Skeletal muscle cell (primary cell): ENCODE results near the gene TMEM200B.
"Not testable (repeated sequence)": the region's sequence is repeated elsewhere in the genome, so short reads cannot be mapped to it uniquely, and the experiment has no call there.

ENCODE experiments used
- DNase-seq: peaks from one replicate; pipeline ENCODE4 v3.0.0-alpha.2; 2010; ENCODE audit warnings: low read depth
- H3K4me3 ChIP-seq: 2 replicates; pipeline ENCODE4 v1.5.1; 2011; ENCODE audit warnings: low read depth, mild to moderate bottlenecking, control low read depth, low read length, moderate library complexity

Gene TMEM200B

DNA sequence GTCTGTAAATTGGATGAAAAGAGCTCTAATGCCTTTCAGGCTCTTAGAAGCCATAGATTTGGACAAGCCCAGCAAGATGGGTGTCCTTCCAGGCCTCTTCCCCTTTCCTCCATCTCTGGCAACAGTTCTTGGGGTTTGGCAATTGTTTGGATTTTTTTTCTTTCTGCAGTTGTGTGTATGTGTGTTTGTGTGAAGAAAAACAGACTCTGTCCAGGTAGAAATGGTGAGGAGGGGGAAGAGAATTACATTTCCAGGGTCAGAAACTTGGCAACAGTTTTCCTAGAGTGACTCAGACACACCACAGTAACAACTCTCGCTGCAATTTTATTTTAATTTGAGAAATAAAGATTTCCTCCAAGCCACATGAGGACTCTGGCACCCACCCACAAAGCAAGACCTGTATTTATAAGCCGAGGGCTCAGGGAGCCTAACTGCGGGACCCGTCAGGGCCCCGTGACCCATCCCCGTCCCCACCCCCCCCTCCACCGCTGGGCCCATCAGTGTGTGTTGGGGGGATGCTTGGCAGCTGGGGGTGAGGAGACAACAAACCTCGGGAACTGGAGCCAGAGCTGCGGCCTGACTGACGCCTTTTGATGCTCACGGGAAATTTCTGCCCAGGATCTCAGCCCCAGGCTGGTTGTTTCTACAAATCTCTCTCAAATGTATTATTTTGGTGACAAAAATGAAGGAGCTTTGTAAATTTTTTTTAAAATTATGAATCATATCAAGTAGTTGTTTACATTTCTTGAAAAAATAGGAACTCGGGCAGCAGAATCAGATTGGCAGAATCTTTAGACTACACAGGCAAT, 4.4 kb downstream of the TMEM200B start:
- no peak overlapping the region for H3K4me3 ChIP-seq
- DNase-seq, result no peak

DNA sequence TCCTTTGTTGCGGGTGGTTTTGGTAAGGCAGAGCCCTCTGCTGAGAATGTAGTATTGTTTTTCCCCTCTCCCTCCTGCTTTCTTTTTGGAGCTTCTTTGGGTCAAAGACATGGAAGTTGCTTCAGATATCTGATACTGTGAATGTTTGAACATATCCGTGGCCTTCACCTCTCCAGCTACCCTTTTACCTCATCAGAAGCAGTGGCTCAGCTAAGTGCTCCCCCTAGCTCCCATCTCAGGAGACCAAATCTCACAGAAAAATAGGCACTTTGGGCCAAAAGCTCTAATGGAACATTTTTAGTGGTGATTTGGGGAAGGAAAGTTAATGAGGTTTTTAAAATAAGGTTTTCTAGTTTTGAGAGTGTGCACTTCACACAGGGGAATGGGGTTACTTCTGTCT, 6.3 kb downstream of the TMEM200B start:
- H3K4me3 ChIP-seq, result no peak overlapping the region
- no peak for DNase-seq

DNA sequence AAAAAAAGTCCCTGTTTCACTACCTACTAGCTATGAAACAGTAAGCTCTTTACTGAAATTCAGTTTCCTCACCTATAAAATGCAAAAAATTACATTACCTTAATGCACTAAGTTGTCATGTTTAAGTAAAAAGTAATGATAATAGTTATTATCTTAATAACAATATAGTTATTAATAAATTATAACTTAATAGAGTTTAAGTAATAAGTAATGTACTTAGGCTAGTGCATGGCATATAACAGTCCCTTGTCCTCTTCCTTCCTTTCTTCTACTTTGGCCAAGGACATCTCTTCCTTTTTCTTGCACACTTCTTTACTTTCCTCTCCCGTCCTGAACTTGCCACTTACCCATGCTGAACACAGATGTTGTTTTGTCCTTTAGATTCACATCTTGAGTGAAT, 9.0 kb downstream of the TMEM200B start:
- H3K4me3 ChIP-seq, result no peak overlapping the region
- DNase-seq, result no peak

DNA sequence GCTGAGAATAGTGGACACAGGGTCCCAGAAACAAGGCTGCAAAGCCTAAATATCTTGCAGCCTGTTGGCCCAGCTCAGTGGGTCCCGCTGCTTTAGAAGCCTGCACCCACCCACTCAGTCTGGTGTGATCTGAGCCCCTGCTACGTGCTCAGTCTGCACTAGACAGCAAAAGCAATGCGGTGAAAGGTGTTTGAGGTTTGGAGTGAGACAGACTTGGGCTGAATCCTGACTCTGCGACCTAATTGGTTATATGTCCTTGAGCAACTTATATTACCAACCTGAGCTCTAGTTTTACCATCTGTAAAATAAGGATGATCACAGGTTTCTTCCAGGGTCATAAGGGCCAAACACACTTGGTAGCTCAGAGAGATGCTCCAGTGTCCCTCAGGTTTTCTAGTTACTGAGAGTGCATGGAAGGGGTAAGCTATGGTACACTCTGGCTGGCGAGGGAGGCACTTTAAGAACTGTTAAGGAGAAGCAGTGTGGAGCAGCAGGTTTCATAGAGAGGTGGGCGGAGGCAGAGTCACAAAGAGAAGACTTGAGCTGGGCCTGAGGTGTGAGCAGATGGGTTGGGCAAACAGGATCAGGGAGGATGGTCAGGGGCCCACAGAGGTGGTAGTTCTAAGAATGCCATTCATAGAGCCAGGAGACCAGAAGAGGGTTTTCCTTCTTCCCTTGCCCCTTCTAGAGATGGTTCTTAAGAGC, 10.1 kb downstream of the TMEM200B start:
- DNase-seq, result no peak
- H3K4me3 ChIP-seq, result no peak overlapping the region

DNA sequence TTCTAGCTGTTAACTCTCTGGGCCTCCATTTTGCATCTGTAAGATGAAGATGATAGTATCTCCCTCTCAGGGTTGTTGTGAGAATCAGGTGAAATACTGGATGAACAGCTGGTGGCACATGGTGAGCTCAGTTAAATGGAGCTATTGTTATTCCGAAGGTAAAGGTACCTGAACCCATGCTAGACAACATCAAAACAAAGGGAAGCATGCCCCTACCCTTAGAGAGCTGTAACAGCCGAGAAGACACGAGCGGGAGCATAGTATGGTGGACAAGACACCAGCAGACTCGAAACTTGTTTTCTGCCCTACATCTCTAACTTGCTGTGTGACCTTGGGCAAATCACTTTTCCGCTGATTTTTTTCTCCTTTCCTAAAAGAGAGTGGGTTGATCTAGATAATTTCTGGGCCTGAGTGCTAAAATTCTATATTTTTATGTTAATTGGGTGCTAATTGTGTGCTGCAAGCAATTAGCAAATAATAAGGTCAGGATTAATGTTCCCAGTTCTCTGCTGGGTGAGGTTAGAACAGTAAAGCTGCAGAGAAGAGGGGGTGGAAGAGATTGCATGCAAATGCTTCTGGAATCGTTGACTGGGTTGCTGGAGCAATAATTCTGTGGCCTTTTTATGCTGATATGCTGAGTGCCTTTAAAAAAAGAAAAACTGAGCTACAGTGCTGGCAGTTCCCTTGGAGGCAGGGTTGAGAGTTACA, 10.8 kb downstream of the TMEM200B start:
- no peak overlapping the region for H3K4me3 ChIP-seq
- no peak for DNase-seq

DNA sequence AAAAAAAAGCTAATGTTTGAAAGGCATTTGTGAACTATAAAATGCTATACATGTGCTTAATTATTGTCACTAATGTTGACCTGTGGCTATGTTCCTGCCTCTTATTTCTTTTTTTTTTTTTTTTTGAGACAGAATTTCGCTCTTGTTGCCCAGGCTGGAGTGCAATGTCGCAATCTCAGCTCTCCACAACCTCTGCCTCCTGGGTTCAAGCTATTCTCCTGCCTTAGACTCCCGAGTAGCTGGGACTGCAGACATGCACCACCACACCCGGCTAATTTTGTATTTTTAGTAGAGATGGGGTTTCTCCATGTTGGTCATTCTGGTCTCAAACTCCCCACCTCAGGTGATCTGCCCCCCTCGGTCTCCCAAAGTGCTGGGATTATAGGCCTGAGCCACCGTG, 15.7 kb downstream of the TMEM200B start:
- not testable (repeated sequence) for H3K4me3 ChIP-seq, DNase-seq

DNA sequence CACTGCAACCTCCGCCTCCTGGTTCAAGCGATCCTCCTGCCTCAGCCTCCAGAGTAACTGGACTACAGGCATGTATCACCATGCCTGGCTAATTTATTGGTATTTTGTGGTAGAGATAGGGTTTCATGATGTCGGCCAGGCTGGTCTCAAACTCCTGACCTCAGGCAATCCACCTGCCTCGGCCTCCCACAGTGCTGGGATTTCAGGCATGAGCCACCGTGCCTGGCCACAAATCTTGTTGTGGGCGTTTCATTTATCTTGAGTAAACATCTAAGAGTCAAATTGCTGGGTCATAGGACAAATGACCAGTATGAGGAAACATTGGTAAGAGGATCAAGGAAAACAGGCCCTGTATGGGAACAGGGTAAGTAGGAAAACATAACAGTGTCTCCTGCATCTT, 17.9 kb downstream of the TMEM200B start:
- no peak for DNase-seq
- H3K4me3 ChIP-seq, result no peak overlapping the region

DNA sequence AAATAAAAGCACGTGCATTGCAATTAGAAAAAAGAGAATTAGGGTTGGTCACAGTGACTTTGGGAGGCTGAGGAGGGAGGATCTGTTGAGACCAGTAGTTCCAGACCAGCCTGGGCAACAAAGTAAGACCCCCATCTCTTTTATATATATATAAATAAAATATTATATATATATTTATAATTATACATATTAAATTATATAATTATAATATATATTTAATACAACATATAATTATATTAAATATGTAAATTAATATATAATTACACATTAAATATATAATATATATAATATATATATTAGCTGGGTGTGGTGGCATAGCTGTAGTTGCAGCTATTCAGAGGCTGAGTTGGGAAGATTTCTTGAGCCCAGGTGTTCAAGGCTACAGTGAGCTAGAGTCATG, 23.2 kb downstream of the TMEM200B start:
- DNase-seq, result no peak
- no peak overlapping the region for H3K4me3 ChIP-seq

DNA sequence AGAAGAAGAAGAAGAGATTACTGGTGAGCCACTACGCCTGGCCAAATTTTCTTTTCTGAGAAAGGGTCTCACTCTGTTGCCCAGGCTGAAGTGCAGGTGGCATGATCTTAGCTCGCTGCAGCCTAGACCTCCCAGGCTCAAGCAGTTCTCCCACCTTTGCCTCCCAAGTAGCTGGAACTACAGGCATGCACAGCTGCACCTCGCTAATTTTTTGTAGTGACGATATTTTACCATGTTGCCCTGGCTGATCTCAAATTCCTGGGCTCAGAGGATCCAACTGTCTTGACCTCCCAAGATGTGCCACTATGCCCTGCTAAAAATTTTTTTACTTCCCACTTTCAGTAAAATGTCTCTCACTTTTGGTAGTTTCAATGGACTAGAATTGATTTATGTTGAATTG, 24.4 kb downstream of the TMEM200B start:
- no peak for DNase-seq

DNA sequence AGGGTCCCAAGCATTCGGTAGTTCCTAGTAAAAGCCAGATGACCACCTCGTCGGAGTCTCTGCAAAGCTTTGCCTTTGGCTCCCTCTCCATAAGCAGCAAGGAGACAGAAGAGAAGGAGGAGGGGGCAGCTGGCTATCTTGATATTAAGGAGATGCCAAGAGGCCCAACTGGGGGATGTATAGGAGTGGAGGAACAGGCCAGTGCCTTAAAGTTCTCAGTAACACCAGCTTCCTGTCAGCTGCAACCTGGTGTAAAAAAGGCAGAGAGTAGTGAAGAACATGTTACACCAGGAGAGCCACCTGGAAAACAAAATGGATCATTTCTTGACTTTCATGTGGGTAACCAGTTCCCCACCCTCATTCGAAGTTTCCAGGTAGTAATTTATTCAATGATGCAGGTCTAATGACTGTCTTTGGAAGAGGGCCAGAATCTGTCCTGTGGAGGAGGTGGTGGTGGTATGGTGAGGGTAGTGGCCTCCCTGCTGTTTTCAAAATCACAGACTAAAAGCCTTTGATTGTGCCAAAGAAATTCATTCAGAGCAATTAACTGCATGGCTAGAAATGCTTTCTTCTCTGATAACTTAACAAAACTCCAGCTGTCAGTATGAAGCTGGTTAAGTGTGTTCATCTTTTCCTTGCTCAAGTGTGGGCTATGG, 27.3 kb downstream of the TMEM200B start:
- no peak overlapping the region for H3K4me3 ChIP-seq
- DNase-seq, result no peak

More for the DNA sequence above, 24.4 kb downstream of the TMEM200B start:
- H3K4me3 ChIP-seq, result no peak overlapping the region

DNA sequence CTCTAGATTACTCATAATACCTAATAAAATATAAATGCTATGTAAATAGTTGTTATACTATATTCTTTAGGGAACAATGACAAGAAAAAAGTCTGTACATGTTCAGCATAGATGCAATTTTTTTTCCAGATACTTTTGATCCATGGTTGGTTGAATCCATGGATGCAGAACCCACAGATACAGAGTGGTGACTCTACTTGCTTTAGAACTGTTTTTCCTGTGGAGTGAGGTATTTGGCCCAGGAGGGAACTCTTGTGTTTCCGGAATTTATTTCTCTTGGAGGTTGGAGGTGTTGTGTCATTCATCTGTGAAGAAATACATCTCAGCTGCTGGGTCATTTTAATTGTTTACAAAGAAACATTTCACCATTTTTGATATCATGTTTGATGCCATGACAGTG, 28.7 kb downstream of the TMEM200B start:
- H3K4me3 ChIP-seq, result no peak overlapping the region
- DNase-seq, result no peak

DNA sequence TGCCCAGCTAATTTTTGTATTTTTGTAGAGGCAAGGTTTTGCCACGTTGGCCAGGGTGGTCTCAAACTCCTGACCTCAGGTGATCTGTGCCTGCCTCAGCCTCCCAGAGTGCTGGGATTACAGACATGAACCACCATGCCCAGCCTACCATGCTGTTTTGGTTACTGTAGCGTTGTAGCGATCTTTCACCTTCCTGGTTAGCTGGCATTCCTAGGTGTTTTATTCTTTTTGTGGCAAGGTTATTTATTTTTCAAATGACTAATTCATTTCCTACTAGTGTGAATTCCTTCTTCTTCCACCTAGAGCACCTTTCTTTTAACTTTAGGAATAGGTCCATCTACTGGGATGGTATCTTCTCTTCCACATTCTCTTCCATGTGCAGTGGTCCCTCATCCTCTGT, 29.3 kb downstream of the TMEM200B start:
- DNase-seq, result no peak
- no peak overlapping the region for H3K4me3 ChIP-seq

DNA sequence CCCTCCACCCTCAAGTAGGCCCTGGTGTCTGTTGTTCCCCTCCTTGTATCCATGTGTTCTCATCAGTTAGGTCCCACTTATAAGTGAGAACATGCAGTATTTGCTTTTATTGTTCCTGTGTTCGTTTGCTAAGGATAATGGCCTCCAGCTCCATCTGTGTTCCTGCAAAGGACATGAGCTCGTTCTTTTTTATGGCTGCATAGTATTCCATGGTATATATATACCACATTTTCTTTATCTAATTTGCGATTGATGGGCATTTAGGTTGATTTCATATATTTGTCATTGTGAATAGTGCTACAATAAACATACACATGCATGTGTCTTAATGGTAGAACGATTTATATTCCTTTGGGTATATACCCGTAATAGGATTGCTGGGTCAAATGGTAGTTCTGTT, 31.0 kb downstream of the TMEM200B start:
- DNase-seq, result not testable (repeated sequence)

DNA sequence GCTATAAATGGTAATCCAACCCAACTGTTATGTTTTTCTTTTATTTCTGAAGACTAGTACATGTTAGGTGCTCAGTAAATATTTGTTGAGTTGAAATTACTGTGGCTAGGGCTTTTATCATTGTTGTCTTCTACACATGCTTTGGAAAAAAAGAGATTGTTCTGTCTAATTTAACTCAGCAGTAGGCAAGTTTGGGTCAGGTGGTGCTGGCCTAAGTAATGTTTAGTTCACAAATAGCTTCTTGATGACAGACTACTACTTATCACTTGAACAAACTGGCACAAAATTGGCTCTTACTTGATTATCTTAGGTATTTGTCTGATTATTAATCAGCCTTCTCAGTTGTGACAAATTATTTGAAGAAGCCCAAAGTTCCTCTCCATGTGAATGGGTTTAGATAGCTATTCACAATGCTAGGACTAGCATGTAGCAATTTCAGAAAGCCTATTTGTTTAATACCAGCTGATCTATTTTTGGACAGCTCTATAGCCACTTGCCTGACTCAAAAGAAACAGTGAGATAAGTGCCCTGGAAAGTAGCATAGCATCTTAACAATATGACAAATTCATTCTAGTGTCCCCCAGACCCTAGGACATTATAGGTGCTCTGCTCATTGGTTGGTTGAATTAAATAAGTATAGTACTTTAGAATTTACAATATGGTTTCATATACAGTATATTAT, 32.6 kb downstream of the TMEM200B start:
- DNase-seq, result no peak
- H3K4me3 ChIP-seq, result no peak overlapping the region

More for the DNA sequence above, 31.0 kb downstream of the TMEM200B start:
- H3K4me3 ChIP-seq, result not testable (repeated sequence)

DNA sequence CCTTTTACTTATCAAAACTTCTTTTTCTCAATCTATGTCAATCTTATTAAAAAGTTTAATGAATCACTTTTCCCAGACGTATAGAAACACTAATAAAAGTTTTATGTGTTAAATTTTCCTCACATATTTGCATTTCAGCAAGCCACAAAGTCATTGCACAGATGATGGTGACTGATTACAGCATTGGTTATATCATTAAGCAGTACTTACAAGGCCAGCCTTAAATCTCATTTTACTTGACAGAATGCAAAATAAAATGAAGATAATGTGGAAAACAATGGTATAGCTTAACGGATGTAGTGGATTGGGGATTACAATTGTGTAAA, 39.5 kb downstream of the TMEM200B start:
- H3K4me3 ChIP-seq, result no peak overlapping the region
- DNase-seq, result no peak

DNA sequence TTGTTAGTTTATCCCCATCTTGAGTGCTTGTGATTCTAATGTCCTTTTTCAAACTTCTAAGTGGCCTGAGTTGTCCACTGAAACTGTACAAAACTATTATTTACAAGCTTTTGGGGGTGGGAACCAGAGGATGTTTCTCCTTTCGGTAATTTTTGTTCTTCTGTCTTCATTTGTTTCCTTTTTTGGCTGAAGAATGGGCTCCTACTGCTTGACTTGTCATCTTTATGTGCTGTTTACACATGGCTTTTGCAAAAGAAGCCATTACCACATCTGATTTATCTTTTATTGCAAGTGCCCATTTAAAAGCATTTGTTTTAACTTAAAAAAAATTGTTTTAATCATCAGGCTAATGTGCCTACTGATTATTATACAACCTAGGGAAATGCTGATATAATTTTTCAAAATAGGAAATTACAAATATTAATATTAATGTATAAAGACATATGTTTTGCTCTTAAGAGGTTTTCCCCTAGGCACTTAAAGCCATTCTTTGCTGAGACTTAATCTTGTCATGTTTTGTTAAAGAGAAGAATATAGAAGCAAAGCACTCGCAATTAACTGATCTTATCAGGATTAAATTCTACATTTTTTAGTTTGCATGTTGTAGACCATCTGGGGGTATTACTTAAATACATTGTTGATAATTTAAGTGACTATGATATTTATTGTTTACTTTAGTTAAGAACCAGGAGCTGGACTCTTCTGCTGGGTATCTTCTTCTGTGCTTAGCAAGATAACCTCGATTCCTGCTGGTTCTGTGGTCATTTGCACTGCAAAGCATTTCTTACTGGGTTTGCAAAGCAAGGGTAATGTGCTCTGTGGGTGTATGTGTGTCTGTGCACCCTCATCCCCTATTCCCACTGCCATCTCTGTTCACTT, 40.1 kb downstream of the TMEM200B start:
- H3K4me3 ChIP-seq, result no peak overlapping the region
- DNase-seq, result no peak

DNA sequence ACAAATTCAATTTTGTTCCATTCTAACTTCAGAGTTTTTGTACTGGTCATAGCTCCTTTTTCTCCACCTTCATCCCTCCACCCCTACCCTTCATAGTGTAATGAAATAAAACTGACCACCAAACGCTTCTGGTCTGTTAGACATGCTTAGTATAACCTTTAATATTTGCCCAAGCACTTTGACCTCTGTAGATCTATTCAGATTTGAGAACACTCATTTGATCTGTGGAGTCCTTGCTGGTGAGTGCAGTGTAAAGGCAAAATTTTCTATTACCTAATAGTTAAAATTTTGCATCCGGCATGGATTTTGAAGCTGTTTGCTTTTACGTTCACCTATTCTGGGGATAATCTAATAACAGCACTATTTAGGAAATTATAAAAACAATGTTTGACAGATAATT, 41.2 kb downstream of the TMEM200B start:
- DNase-seq, result no peak
- no peak overlapping the region for H3K4me3 ChIP-seq

DNA sequence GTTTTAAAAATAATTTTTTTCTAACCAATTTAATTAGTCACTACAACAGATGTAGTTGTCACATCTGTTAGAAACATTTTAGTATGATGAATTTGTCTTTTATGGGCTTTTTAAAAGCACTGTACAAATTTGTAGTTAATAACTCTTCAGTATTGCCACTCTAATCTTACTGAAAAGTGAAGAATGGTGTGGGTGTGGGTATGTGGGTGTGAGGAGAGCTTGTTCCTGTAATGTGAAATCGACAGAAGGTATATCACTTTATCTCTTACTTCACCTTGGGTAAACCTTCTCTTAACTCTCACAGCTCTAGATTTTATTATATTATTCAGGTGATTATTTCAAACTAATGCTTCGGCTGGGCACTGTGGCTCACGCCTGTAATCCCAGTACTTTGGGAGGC, 42.5 kb downstream of the TMEM200B start:
- H3K4me3 ChIP-seq, result no peak overlapping the region
- DNase-seq, result no peak
